HL-60 (cell line): ENCODE results near the gene ETV5.

ENCODE experiments used
- DNase-seq, 2 experiments: peaks; one replicate each; pipeline ENCODE4 v3.0.0-alpha.2; 2010 to 2020; ENCODE audit warnings: low read depth in 1 of 2, low spot score in 1 of 2
- H3K27ac ChIP-seq: fragments of 250-450 bp; sonication (Bioruptor Pico); replicated peaks from 2 replicates; pipeline ENCODE4 v1.5.1; 2020; ENCODE audit warnings: mild to moderate bottlenecking, moderate library complexity
- H3K27me3 ChIP-seq: fragments of 250-450 bp; sonication (Bioruptor Pico); 2 replicates; pipeline ENCODE4 v1.5.1; 2021; ENCODE audit warnings: mild to moderate bottlenecking, moderate library complexity; ENCODE audit not compliant: insufficient read depth, poor library complexity, severe bottlenecking
- H3K4me3 ChIP-seq: replicated peaks from 2 replicates; pipeline ENCODE4 v1.5.1; 2011; ENCODE audit warnings: mild to moderate bottlenecking, control low read depth, low read length; ENCODE audit not compliant: insufficient read depth
- CTCF ChIP-seq: IDR thresholded peaks from one replicate; pipeline ENCODE4 v1.5.1; 2011; ENCODE audit warnings: low read length, control low read depth, inconsistent platforms; ENCODE audit not compliant: insufficient read depth
- GABPA ChIP-seq: IDR thresholded peaks from 2 replicates; pipeline ENCODE4 v1.6.1; 2012; ENCODE audit warnings: low read depth
- POLR2AphosphoS5 ChIP-seq: IDR thresholded peaks from 2 replicates; pipeline ENCODE4 v1.6.1; 2012; ENCODE audit warnings: low read depth
- REST ChIP-seq: IDR thresholded peaks from 2 replicates; pipeline ENCODE4 v1.6.1; 2012; ENCODE audit warnings: low read depth; ENCODE audit not compliant: insufficient replicate concordance
- SPI1 ChIP-seq: IDR thresholded peaks from 2 replicates; pipeline ENCODE4 v1.6.1; 2012; ENCODE audit warnings: low read depth, mild to moderate bottlenecking, borderline replicate concordance

ETV5 gene

GRCh38 chr3:186128158-186128557 lies 19.3 kb upstream of the ETV5 start:
- Histone ChIP-seq H3K27me3 (no peaks in the 10 kb centered on the region), H3K4me3 (no peak overlapping the region), H3K27ac (no peak overlapping the region)
- no peak for DNase-seq
- TF ChIP-seq SPI1 = no peak
- TF ChIP-seq REST = no peak
- no peak for TF ChIP-seq POLR2AphosphoS5
- TF ChIP-seq GABPA = no peak
- no peak for TF ChIP-seq CTCF

GRCh38 chr3:186127463-186127862 lies 18.6 kb upstream of the ETV5 start:
- no peak for DNase-seq
- no peaks in the 10 kb centered on the region for H3K27me3 ChIP-seq
- no peak overlapping the region for H3K27ac ChIP-seq
- TF ChIP-seq GABPA (no peak), SPI1 (no peak), POLR2AphosphoS5 (no peak), CTCF (no peak), REST (no peak)
- no peak overlapping the region for H3K4me3 ChIP-seq

- DNase-seq = no peak
- no peaks in the 10 kb centered on the region for H3K27me3 ChIP-seq
- TF ChIP-seq GABPA (no peak), REST (no peak), CTCF (no peak), SPI1 (no peak), POLR2AphosphoS5 (no peak)
- no peak overlapping the region for H3K4me3 ChIP-seq
- H3K27ac ChIP-seq = no peak overlapping the region
These were observed 16.2 kb upstream of the ETV5 start for GRCh38 chr3:186125118-186125517.
